Heart right ventricle (tissue), 16 donors: ENCODE data around the gene ACSS2. TPM values are rescaled to one million over a fixed set of nuclear protein-coding genes. Genes with fewer than 3 reads are reported as not detected.

Experiments
- ATAC-seq, 8 donors: fragments of 200-7000 bp; cut with Tn5 transposase; one replicate each; pipeline ENCODE4 v1.9.1; 2020; ENCODE audit warnings: mild to moderate bottlenecking in 8 of 8, moderate library complexity in 8 of 8, moderate number of reproducible peaks in 1 of 8
- DNase-seq, 2 donors: peaks; one replicate each; pipeline ENCODE4 v3.0.0-alpha.2; 2020
- H3K27ac ChIP-seq, 10 donors: fragments of 200-600 bp; sonication (generic) in 2 of 10; one replicate each; pipeline versions ENCODE4 v1.5.0 to v1.8.0; 2020 to 2022; ENCODE audit warnings: mild to moderate bottlenecking in 3 of 10
- H3K27me3 ChIP-seq, 7 donors: fragments of 200-600 bp; one replicate each; pipeline ENCODE4 v1.8.0; 2021 to 2022; ENCODE audit warnings: mild to moderate bottlenecking in 2 of 7
- H3K36me3 ChIP-seq, 9 donors: fragments of 200-600 bp; sonication (generic) in 1 of 9; one replicate each; pipeline versions ENCODE4 v1.5.0 to v1.8.0; 2020 to 2022; ENCODE audit warnings: mild to moderate bottlenecking in 2 of 9
- H3K4me1 ChIP-seq, 9 donors: fragments of 200-600 bp; sonication (generic) in 1 of 9; one replicate each; pipeline versions ENCODE4 v1.5.0 to v1.8.0; 2020 to 2022; ENCODE audit warnings: mild to moderate bottlenecking in 4 of 9
- H3K4me3 ChIP-seq, 10 donors: fragments of 200-600 bp; sonication (generic) in 2 of 10; one replicate each; pipeline versions ENCODE4 v1.5.0 to v1.8.0; 2020 to 2022; ENCODE audit warnings: mild to moderate bottlenecking in 7 of 10, moderate library complexity in 2 of 10
- H3K9me3 ChIP-seq, 11 donors: fragments of 200-600 bp in 10 of 11; sonication (generic) in 2 of 11; one replicate each; pipeline versions ENCODE4 v1.5.0 to v1.8.0; 2013 to 2022; ENCODE audit warnings: mild to moderate bottlenecking in 2 of 11, control low read depth in 1 of 11, moderate library complexity in 1 of 11
- CTCF ChIP-seq, 9 donors: fragments of 200-600 bp; sonication (generic) in 2 of 9; IDR thresholded peaks; one replicate each; pipeline versions ENCODE4 v1.5.0 to v1.8.0; 2021 to 2022; ENCODE audit warnings: antibody characterized with exemption in 9 of 9, mild to moderate bottlenecking in 5 of 9, moderate library complexity in 1 of 9
- WGBS, 2 donors: extraction: QIAGEN DNeasy Blood & Tissue Kit; methylation state at CpG; one replicate each; pipeline ENCODE4 v1.1.7; 2013; ENCODE audit warnings: inconsistent platforms in 1 of 2; 5-methylcytosine and 5-hydroxymethylcytosine counted together
- intact Hi-C, 10 donors: fragments of 100-400 bp; cut with DNase I; formaldehyde crosslinking; loops; one replicate each; pipeline versions ENCODE4 v1.11.1 to v1.14.2; 2022
- long read RNA-seq, 3 donors: library from polyadenylated mRNA; unstranded; transcript quantifications; one replicate each; pipeline ENCODE4 v2.0.0, GENCODE V29; 2020 to 2021
- polyA plus RNA-seq, 2 donors: library from polyadenylated mRNA; stranded (reverse); fragments of 200-250 nt; gene quantifications; one replicate each; pipeline ENCODE4 v1.2.3, GENCODE V29; 2013
- total RNA-seq, 10 donors: library from RNA; stranded (reverse); fragmentation: NEBNext Ultra II Directional in 3 of 10; extraction: Animal tissue kit (Norgen Biotek cat#: 25700) in 3 of 10; gene quantifications; one replicate each; pipeline versions ENCODE4 v1.2.1 to v1.2.4, GENCODE V29; 2021 to 2023
- donor health status: Arrhythmogenic right ventricular cardiomyopathy.
- donor health status: ischemic (EF 13 %, LVEDD 7.1; RV severe dilation, severe dysfunction).
- donor health status: healthy with polysubstance abuse.
- donor health status: DM: no; HTN: yes; CAD: no.
- donor health status: DM: no; HTN: no; CAD: no.
- donor health status: ischemic (EF 25% LVEDD 6.9; RV normal size, moderate dysfunction).
- donor health status: ischemic (EF 25% LVEDD 5.7; RV mildly dilated, moderate dysfunction).
- donor health status: healthy.
- donor health status: DM: yes; HTN: yes; CAD: no.
- donor health status: Ischemic cardiomyopathy.
- donor health status: ischemic (EF 35%, LVEDD 5.7; RV mildly dilated, moderate dysfunction).
- donor health status: nonischemic (EF 11% LVEDD 7.7; RV severe dilation, severe dysfunction).
- donor health status: DM: yes; HTN: yes; CAD: no.
- donor health status: PGD.
- donor health status: ischemic (EF 29% LVEDD 5.4; RV normal size, mild dysfunction).
- donor health status: nonischemic (EF 23%, LVEDD 6.1; RV moderate dilation, normal function).

Gene ACSS2
- 100 to 1,000 TPM in 6 of 10 donors, 10 to 100 TPM in 4; 90.2 to 125 (median 104) TPM for total RNA-seq
- polyA plus RNA-seq, result 100 to 1,000 TPM in 1 of 2 donors, 10 to 100 TPM in 1; 65.4 to 213 TPM
- long read RNA-seq, donor 1, transcript ACSS2-202 (18 exons, 3,065 nt), result minor isoform, 13 of 138 reads
- long read RNA-seq, donor 1, transcript ACSS2-201 (19 exons, 2,925 nt), result major isoform, 72 of 138 reads
- long read RNA-seq, donor 1, partial matches to known transcripts, result 26 of 138 reads
- long read RNA-seq, donor 1, other reads (novel, unspliced or antisense), result 25 of 138 reads
- long read RNA-seq, donor 2, transcript ACSS2-201 (19 exons, 2,925 nt), result major isoform, 75 of 137 reads
- long read RNA-seq, donor 2, transcript ACSS2-202 (18 exons, 3,065 nt), result minor isoform, 16 of 137 reads
- long read RNA-seq, donor 2, partial matches to known transcripts, result 20 of 137 reads
- long read RNA-seq, donor 2, other reads (novel, unspliced or antisense), result 25 of 137 reads
- long read RNA-seq, donor 3, transcript ACSS2-201 (19 exons, 2,925 nt), result major isoform, 195 of 292 reads
- long read RNA-seq, donor 3, transcript ACSS2-202 (18 exons, 3,065 nt), result minor isoform, 29 of 292 reads
- long read RNA-seq, donor 3, partial matches to known transcripts, result 40 of 292 reads
- long read RNA-seq, donor 3, other reads (novel, unspliced or antisense), result 25 of 292 reads

- Histone ChIP-seq H3K27me3 (peaks cover 0 to 4% (median 0%) of the 10 kb centered on the region in 7 donors), H3K4me1 (peaks cover 6 to 54% (median 46%) of the 10 kb centered on the region in 9 donors), H3K36me3 (peaks cover 0 to 5% (median 0%) of the 10 kb centered on the region in 9 donors), H3K4me3 (peak within 1 kb of the TSS; percentile 52 to 94 (median 76)), H3K9me3 (no peaks in the 10 kb centered on the region), H3K27ac (peak within 1 kb of the TSS; percentile 49 to 91 (median 89))
- 0 to 1% methylated on average over 58 to 63 of the region's 63 CpGs for WGBS, 2 donors
- intact Hi-C loops, result loop anchor here in 6 of 10 donors (1.0 to 10.0 kb wide), 3 partner anchors 79 to 218 kb away; partner anchors contain the start of genes GSS (in 5 of the 6), MYH7B (in 5 of the 6) and TRPC4AP (in 3 of the 6)
- DNase-seq (peak; percentile 23 to 99), ATAC-seq (peak; percentile 89 to 95 (median 92))
- TF ChIP-seq CTCF (IDR thresholded peaks at IDR 0.05), result peak in 1 of 9 donors; percentile 9
These were observed at the start of gene ACSS2 for GRCh38 chr20:34876406-34877282. TSS of gene ACSS2 (plus strand) at chr20:34876612. CDS start at chr20:34876646, 34 bp downstream.

- no peak for ATAC-seq
- intact Hi-C loops, result loop anchor here in 2 of 10 donors (10.0 kb wide), 2 partner anchors 266 to 446 kb away; partner anchors contain the start of genes MMP24OS (in 1 of the 2) and TRPC4AP (in 1 of the 2)
These were observed 47.2 kb upstream of the ACSS2 start for GRCh38 chr20:34829191-34829590.

GRCh38 chr20:34831936-34832335 lies 44.5 kb upstream of the ACSS2 start:
- intact Hi-C loops, result loop anchor here in 8 of 10 donors (5.0 to 10.0 kb wide), 6 partner anchors 373 to 613 kb away; partner anchors contain the start of gene MMP24OS (in 3 of the 8)
- 68% methylated on average over 5 of the region's 5 CpGs for WGBS, 2 donors
- H3K4me1 ChIP-seq, result peaks cover 0 to 5% (median 0%) of the 10 kb centered on the region in 9 donors
- H3K9me3 ChIP-seq, result no peaks in the 10 kb centered on the region
- no peak for TF ChIP-seq CTCF (IDR thresholded peaks at IDR 0.05)
- DNase-seq (no peak), ATAC-seq (no peak)
- H3K27ac ChIP-seq, result no peak overlapping the region
- H3K36me3 ChIP-seq, result no peaks in the 10 kb centered on the region
- no peaks in the 10 kb centered on the region for H3K27me3 ChIP-seq
- H3K4me3 ChIP-seq, result no peak overlapping the region

More at GRCh38 chr20:34829191-34829590, 47.2 kb upstream of the ACSS2 start:
- WGBS, 2 donors, result 69 to 85% methylated on average over 3 of the region's 3 CpGs
- no peak overlapping the region for H3K4me3 ChIP-seq
- no peak for TF ChIP-seq CTCF (IDR thresholded peaks at IDR 0.05)
- no peak for DNase-seq
- peaks cover 0 to 13% (median 3%) of the 10 kb centered on the region in 9 donors for H3K4me1 ChIP-seq
- no peak overlapping the region for H3K27ac ChIP-seq
- no peaks in the 10 kb centered on the region for H3K27me3 ChIP-seq
- H3K36me3 ChIP-seq, result no peaks in the 10 kb centered on the region
- H3K9me3 ChIP-seq, result no peaks in the 10 kb centered on the region
